GM12878 (cell line): Measurements from ENCODE around the gene PRSS50. TPM values are rescaled to one million over a fixed set of nuclear protein-coding genes. Genes with fewer than 3 reads are reported as not detected.

Experiments used
- ATAC-seq: fragments of 200-7000 bp; cut with Tn5 transposase; 3 replicates; pipeline ENCODE4 v1.9.1; 2020; ENCODE audit warnings: mild to moderate bottlenecking, moderate library complexity
- BruUV-seq: library from RNA; stranded (reverse); fragments of 400-500 nt; replicated peaks from 2 replicates; lab custom pipeline; 2021; lab: Mats Ljungman, UMichigan
- CTCF ChIA-PET: fragments of 300-600 bp; sonication (Branson Sonifier 250); formaldehyde crosslinking; extraction: SDS; loops from one replicate; lab custom pipeline; 2021; ENCODE audit warnings: inconsistent platforms; lab: Yijun Ruan, JAX
- POLR2A ChIA-PET: fragments of 350-600 bp; formaldehyde crosslinking; extraction: SDS; loops from one replicate; lab custom pipeline; 2021; ENCODE audit warnings: inconsistent platforms; lab: Charles Lee
- RAD21 ChIA-PET: fragments of 300-600 bp; sonication (Branson Sonifier 250); formaldehyde crosslinking; loops from one replicate; lab custom pipeline; 2023; ENCODE audit warnings: antibody characterized with exemption; ENCODE audit not compliant: unreplicated experiment; lab: Charles Lee
- SMC1A ChIA-PET: fragments of 300-600 bp; sonication (Branson Sonifier 250); formaldehyde crosslinking; loops from one replicate; lab custom pipeline; 2023; ENCODE audit not compliant: unreplicated experiment, uncharacterized antibody; lab: Charles Lee
- DNase-seq: peaks from one replicate; pipeline ENCODE4 v3.0.0-alpha.2; 2011; ENCODE audit warnings: low read depth, low spot score
- FAIRE-seq: peaks from 3 replicates; lab custom pipeline; 2011; peaks lifted over from hg19 to GRCh38; lab: Jason Lieb, UNC
- H2AFZ ChIP-seq: 2 replicates; pipeline ENCODE4 v1.6.0; 2011; ENCODE audit warnings: low read depth, low read length, control low read depth; ENCODE audit not compliant: control insufficient read depth
- H3K27ac ChIP-seq: 2 replicates; pipeline ENCODE4 v1.5.1; 2011; ENCODE audit warnings: control low read depth; ENCODE audit not compliant: control insufficient read depth, insufficient read depth
- H3K27me3 ChIP-seq, 2 experiments: replicated peaks in 1 of 2; 2 replicates each; pipeline versions ENCODE4 v1.6.0 to v1.6.1; 2011; ENCODE audit warnings: low read length in 1 of 2; ENCODE audit not compliant: control insufficient read depth in 2 of 2, insufficient read depth in 2 of 2
- H3K36me3 ChIP-seq, 2 experiments: 2 replicates each; pipeline ENCODE4 v1.5.1; 2011; ENCODE audit warnings: low read length in 1 of 2; ENCODE audit not compliant: control insufficient read depth in 2 of 2, insufficient read depth in 2 of 2
- H3K4me1 ChIP-seq: 2 replicates; pipeline ENCODE4 v1.6.1; 2011; ENCODE audit warnings: mild to moderate bottlenecking, low read length, moderate library complexity, mixed read lengths; ENCODE audit not compliant: control insufficient read depth, insufficient read depth
- H3K4me2 ChIP-seq: 2 replicates; pipeline ENCODE4 v1.6.0; 2011; ENCODE audit warnings: control low read depth; ENCODE audit not compliant: control insufficient read depth, insufficient read depth
- H3K4me3 ChIP-seq: fragments of 200-600 bp; sonication (generic); 2 replicates; pipeline ENCODE4 v1.5.1; 2016
- H3K79me2 ChIP-seq: 2 replicates; pipeline ENCODE4 v1.6.0; 2011; ENCODE audit warnings: low read length; ENCODE audit not compliant: control insufficient read depth, insufficient read depth
- H3K9ac ChIP-seq: 2 replicates; pipeline ENCODE4 v1.8.0; 2011; ENCODE audit warnings: low read length, control low read depth, mixed read lengths; ENCODE audit not compliant: control insufficient read depth, insufficient read depth
- H3K9me3 ChIP-seq: replicated peaks from 3 replicates; pipeline ENCODE4 v1.5.1; 2011; ENCODE audit warnings: mild to moderate bottlenecking, low read length; ENCODE audit not compliant: control insufficient read depth, insufficient read depth
- H4K20me1 ChIP-seq: 2 replicates; pipeline ENCODE4 v1.6.0; 2011; ENCODE audit not compliant: control insufficient read depth, insufficient read depth
- CBFB ChIP-seq: IDR thresholded peaks from 2 replicates; pipeline ENCODE4 v1.6.1; 2016; ENCODE audit warnings: antibody characterized with exemption, low read depth
- MEF2B ChIP-seq: fragments of 450-650 bp; IDR thresholded peaks from 2 replicates; pipeline ENCODE4 v1.6.1; 2018; ENCODE audit warnings: mild to moderate bottlenecking, moderate library complexity; ENCODE audit not compliant: partially characterized antibody, poor library complexity, severe bottlenecking
- MYB ChIP-seq: fragments of 150-350 bp; IDR thresholded peaks from 2 replicates; pipeline ENCODE4 v1.6.1; 2014; ENCODE audit warnings: mild to moderate bottlenecking, low read depth, low read length, borderline replicate concordance
- NBN ChIP-seq: fragments of 450-650 bp; IDR thresholded peaks from 2 replicates; pipeline ENCODE4 v1.6.1; 2016
- NR2C1 ChIP-seq: fragments of 450-650 bp; IDR thresholded peaks from 2 replicates; pipeline ENCODE4 v1.6.1; 2017; ENCODE audit warnings: antibody characterized with exemption, mild to moderate bottlenecking, moderate library complexity
- POLR2A ChIP-seq: IDR thresholded peaks from 2 replicates; pipeline ENCODE4 v1.6.1; 2011; ENCODE audit warnings: low read depth, mild to moderate bottlenecking, low read length
- POLR2AphosphoS5 ChIP-seq: IDR thresholded peaks from 2 replicates; pipeline ENCODE4 v1.6.1; 2011; ENCODE audit warnings: mild to moderate bottlenecking, low read length, inconsistent platforms
- WRNIP1 ChIP-seq: IDR thresholded peaks from 2 replicates; pipeline ENCODE4 v1.6.1; 2011; ENCODE audit warnings: low read depth, low read length, improper control_type of control experiment, borderline replicate concordance
- ZNF384 ChIP-seq: IDR thresholded peaks from 2 replicates; pipeline ENCODE4 v1.6.1; 2012; ENCODE audit warnings: low read depth, mild to moderate bottlenecking, low read length, improper control_type of control experiment, borderline replicate concordance
- whole genome bisulfite sequencing: methylation state at CpG from one replicate; pipeline ENCODE4 v1.1.6; 2016; ENCODE audit warnings: low lambda C conversion rate; ENCODE audit not compliant: insufficient replicate concordance, insufficient coverage; ENCODE audit errors: missing lambda C conversion rate; 5-methylcytosine and 5-hydroxymethylcytosine counted together
- in situ Hi-C: fragments of 300-500 bp; cut with MboI; formaldehyde crosslinking; loops from 9 replicates; pipeline ENCODE4 v1.14.3; 2018; ENCODE audit warnings: mixed read lengths
- intact Hi-C: fragments of 100-400 bp; cut with micrococcal nuclease; formaldehyde crosslinking; loops from one replicate; pipeline ENCODE4 v1.14.2; 2022; ENCODE audit not compliant: unreplicated experiment
- polyA plus RNA-seq, 11 experiments: library from polyadenylated mRNA; depleted of rRNA in 4 of 11; unstranded in 6 of 11; stranded (reverse) in 5 of 11; fragments of >200 nt; fragmentation: Nextera tagmentation in 4 of 11; fragmentation: Illumina TruSeq in 1 of 11; extraction: Ambion mirVana in 4 of 11; extraction: Trizol in 1 of 11; gene quantifications; 1 replicate in 1 of 11; 2 replicates in 10 of 11; pipeline versions ENCODE4 v1.2.1 to v1.2.3, GENCODE V29; 2011 to 2016; ENCODE audit warnings: inconsistent platforms in 2 of 11, missing spikeins in 2 of 11, low read depth in 1 of 11
- total RNA-seq, 4 experiments: library from RNA; depleted of rRNA in 3 of 4; stranded (reverse); fragments of >200 nt in 3 of 4; fragmentation: Illumina TruSeq in 1 of 4; extraction: Trizol in 1 of 4; gene quantifications; 2 replicates each; pipeline versions ENCODE4 v1.2.1 to v1.2.3, GENCODE V29; 2013 to 2021
- TF ChIP-seq, protein P1 (sequence below): IDR thresholded peaks from 2 replicates; pipeline ENCODE4 v1.6.1; 2012; ENCODE audit warnings: mild to moderate bottlenecking, low read depth, low read length
- TF ChIP-seq, protein P2 (sequence below): fragments of 450-650 bp; IDR thresholded peaks from 2 replicates; pipeline ENCODE4 v1.6.1; 2018; ENCODE audit warnings: borderline replicate concordance, mild to moderate bottlenecking; ENCODE audit not compliant: partially characterized antibody

Gene PRSS50
- total and polyA plus RNA-seq, 10 of the 15 experiments (the other 5 are each of a cell fraction or from before 2014, with no cell fraction given): 0.05 TPM; not detected in 9

GRCh38 chr3:46668591-46668990 lies 49.1 kb downstream of the PRSS50 start:
- intact Hi-C loops: no loop called here
- TF ChIP-seq, protein P1, sequence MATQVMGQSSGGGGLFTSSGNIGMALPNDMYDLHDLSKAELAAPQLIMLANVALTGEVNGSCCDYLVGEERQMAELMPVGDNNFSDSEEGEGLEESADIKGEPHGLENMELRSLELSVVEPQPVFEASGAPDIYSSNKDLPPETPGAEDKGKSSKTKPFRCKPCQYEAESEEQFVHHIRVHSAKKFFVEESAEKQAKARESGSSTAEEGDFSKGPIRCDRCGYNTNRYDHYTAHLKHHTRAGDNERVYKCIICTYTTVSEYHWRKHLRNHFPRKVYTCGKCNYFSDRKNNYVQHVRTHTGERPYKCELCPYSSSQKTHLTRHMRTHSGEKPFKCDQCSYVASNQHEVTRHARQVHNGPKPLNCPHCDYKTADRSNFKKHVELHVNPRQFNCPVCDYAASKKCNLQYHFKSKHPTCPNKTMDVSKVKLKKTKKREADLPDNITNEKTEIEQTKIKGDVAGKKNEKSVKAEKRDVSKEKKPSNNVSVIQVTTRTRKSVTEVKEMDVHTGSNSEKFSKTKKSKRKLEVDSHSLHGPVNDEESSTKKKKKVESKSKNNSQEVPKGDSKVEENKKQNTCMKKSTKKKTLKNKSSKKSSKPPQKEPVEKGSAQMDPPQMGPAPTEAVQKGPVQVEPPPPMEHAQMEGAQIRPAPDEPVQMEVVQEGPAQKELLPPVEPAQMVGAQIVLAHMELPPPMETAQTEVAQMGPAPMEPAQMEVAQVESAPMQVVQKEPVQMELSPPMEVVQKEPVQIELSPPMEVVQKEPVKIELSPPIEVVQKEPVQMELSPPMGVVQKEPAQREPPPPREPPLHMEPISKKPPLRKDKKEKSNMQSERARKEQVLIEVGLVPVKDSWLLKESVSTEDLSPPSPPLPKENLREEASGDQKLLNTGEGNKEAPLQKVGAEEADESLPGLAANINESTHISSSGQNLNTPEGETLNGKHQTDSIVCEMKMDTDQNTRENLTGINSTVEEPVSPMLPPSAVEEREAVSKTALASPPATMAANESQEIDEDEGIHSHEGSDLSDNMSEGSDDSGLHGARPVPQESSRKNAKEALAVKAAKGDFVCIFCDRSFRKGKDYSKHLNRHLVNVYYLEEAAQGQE: no peak
- TF ChIP-seq MYB: no peak
- TF ChIP-seq WRNIP1: no peak
- TF ChIP-seq, protein P2, sequence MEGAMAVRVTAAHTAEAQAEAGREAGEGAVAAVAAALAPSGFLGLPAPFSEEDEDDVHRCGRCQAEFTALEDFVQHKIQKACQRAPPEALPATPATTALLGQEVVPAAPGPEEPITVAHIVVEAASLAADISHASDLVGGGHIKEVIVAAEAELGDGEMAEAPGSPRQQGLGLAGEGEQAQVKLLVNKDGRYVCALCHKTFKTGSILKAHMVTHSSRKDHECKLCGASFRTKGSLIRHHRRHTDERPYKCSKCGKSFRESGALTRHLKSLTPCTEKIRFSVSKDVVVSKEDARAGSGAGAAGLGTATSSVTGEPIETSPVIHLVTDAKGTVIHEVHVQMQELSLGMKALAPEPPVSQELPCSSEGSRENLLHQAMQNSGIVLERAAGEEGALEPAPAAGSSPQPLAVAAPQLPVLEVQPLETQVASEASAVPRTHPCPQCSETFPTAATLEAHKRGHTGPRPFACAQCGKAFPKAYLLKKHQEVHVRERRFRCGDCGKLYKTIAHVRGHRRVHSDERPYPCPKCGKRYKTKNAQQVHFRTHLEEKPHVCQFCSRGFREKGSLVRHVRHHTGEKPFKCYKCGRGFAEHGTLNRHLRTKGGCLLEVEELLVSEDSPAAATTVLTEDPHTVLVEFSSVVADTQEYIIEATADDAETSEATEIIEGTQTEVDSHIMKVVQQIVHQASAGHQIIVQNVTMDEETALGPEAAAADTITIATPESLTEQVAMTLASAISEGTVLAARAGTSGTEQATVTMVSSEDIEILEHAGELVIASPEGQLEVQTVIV: no peak
- no peak for TF ChIP-seq MEF2B
- TF ChIP-seq NR2C1: no peak
- TF ChIP-seq POLR2A: no peak
- TF ChIP-seq NBN: no peak
- TF ChIP-seq ZNF384: no peak
- TF ChIP-seq POLR2AphosphoS5: no peak
- no peak for TF ChIP-seq CBFB
- TF ChIP-seq, all 136 proteins: peak for 0
- ChIA-PET RAD21 (no interaction called here), CTCF (no interaction called here), POLR2A (no interaction called here), SMC1A (no interaction called here)
- no TSS peak for BruUV-seq
- no peak for DNase-seq
- 23% methylated on average over 2 of the region's 2 CpGs for WGBS
- no peak for FAIRE-seq
- Histone ChIP-seq H3K36me3 (no peaks in the 10 kb centered on the region), H3K27me3 (peaks cover 0 to 1% of the 10 kb centered on the region in 2 experiments; a peak in 2 of 4 replicates), H3K9ac (no peak overlapping the region), H2AFZ (no peak overlapping the region), H3K4me2 (no peak overlapping the region), H3K4me3 (no peak overlapping the region), H3K4me1 (no peaks in the 10 kb centered on the region), H3K9me3 (no peaks in the 10 kb centered on the region), H3K27ac (no peak overlapping the region), H3K79me2 (no peaks in the 10 kb centered on the region), H4K20me1 (no peaks in the 10 kb centered on the region; the same call in 1 of the 2 replicates)
- ATAC-seq: no peak
- in situ Hi-C loops: no loop called here
